CD14-positive monocyte (primary cell): ENCODE results near the gene ABCA7. TPM values are rescaled to one million over a fixed set of nuclear protein-coding genes. Genes with fewer than 3 reads are reported as not detected.

ENCODE experiments used
- DNase-seq, 3 donors: peaks; one replicate each; pipeline ENCODE4 v3.0.0-alpha.2; 2011 to 2022
- H2AFZ ChIP-seq: 2 replicates; pipeline ENCODE4 v1.6.0; 2012; ENCODE audit warnings: mild to moderate bottlenecking, low read depth, low read length, inconsistent platforms; ENCODE audit not compliant: insufficient read depth, poor library complexity, severe bottlenecking
- H3K27ac ChIP-seq, 2 donors: 1 replicate in 1 of 2; 2 replicates in 1 of 2; pipeline ENCODE4 v1.5.1; 2012 to 2013; ENCODE audit warnings: low read length in 2 of 2, control low read depth in 1 of 2, inconsistent platforms in 1 of 2, low read depth in 1 of 2, mild to moderate bottlenecking in 1 of 2
- H3K27me3 ChIP-seq, 2 donors: one replicate each; pipeline versions ENCODE4 v1.6.0 to v1.6.1; 2011 to 2013; ENCODE audit warnings: low read length in 2 of 2; ENCODE audit not compliant: control insufficient read depth in 2 of 2, insufficient read depth in 2 of 2
- H3K36me3 ChIP-seq, 2 donors: replicated peaks in 1 of 2; 1 replicate in 1 of 2; 2 replicates in 1 of 2; pipeline versions ENCODE4 v1.5.1 to v1.6.1; 2012 to 2013; ENCODE audit warnings: low read length in 2 of 2, control low read depth in 1 of 2, inconsistent platforms in 1 of 2, mild to moderate bottlenecking in 1 of 2; ENCODE audit not compliant: insufficient read depth in 2 of 2, control insufficient read depth in 1 of 2
- H3K4me1 ChIP-seq, 2 donors: 1 replicate in 1 of 2; 2 replicates in 1 of 2; pipeline versions ENCODE4 v1.5.1 to v1.6.1; 2012 to 2013; ENCODE audit warnings: low read length in 2 of 2, control low read depth in 1 of 2, inconsistent platforms in 1 of 2, mild to moderate bottlenecking in 1 of 2, moderate library complexity in 1 of 2; ENCODE audit not compliant: insufficient read depth in 2 of 2, control insufficient read depth in 1 of 2
- H3K4me2 ChIP-seq: replicated peaks from 2 replicates; pipeline ENCODE3; 2012; ENCODE audit warnings: low read length, moderate library complexity, mild to moderate bottlenecking; ENCODE audit not compliant: poor library complexity, severe bottlenecking; ENCODE audit errors: extremely low read depth
- H3K4me3 ChIP-seq, 3 experiments: fragments of 200-600 bp in 1 of 3; sonication (generic) in 1 of 3; replicated peaks in 1 of 3; 1 replicate in 2 of 3; 2 replicates in 1 of 3; pipeline ENCODE4 v1.5.1; 2011 to 2013; ENCODE audit warnings: low read length in 3 of 3, mild to moderate bottlenecking in 3 of 3, control low read depth in 2 of 3, low read depth in 2 of 3, inconsistent platforms in 1 of 3, moderate library complexity in 1 of 3
- H3K79me2 ChIP-seq: 2 replicates; pipeline ENCODE4 v1.6.0; 2012; ENCODE audit warnings: mild to moderate bottlenecking, control low read depth, inconsistent platforms, low read length, moderate library complexity; ENCODE audit not compliant: insufficient read depth
- H3K9ac ChIP-seq: 2 replicates; pipeline ENCODE4 v1.6.0; 2017; ENCODE audit warnings: low read length, mild to moderate bottlenecking; ENCODE audit not compliant: insufficient read depth, poor library complexity, severe bottlenecking
- H3K9me3 ChIP-seq, 2 donors: replicated peaks in 1 of 2; 1 replicate in 1 of 2; 2 replicates in 1 of 2; pipeline versions ENCODE4 v1.5.1 to v1.6.1; 2012 to 2013; ENCODE audit warnings: low read length in 2 of 2, control low read depth in 1 of 2; ENCODE audit not compliant: control insufficient read depth in 1 of 2, insufficient read depth in 1 of 2
- H4K20me1 ChIP-seq: 2 replicates; pipeline ENCODE4 v1.6.0; 2012; ENCODE audit warnings: mild to moderate bottlenecking, low read length, control low read depth, moderate library complexity; ENCODE audit not compliant: insufficient read depth
- H3K27ac Mint-ChIP-seq, 7 donors: one replicate each; pipeline ENCODE4 v1.8.0; 2020; ENCODE audit warnings: mild to moderate bottlenecking in 7 of 7, mixed read lengths in 7 of 7, moderate library complexity in 6 of 7, inconsistent platforms in 2 of 7
- H3K27me3 Mint-ChIP-seq, 3 donors: one replicate each; pipeline ENCODE4 v1.8.0; 2021 to 2022; ENCODE audit warnings: low read depth in 3 of 3, mild to moderate bottlenecking in 3 of 3, mixed read lengths in 3 of 3, moderate library complexity in 3 of 3, inconsistent platforms in 1 of 3
- H3K36me3 Mint-ChIP-seq, 2 donors: one replicate each; pipeline ENCODE4 v1.8.0; 2020; ENCODE audit warnings: mixed read lengths in 2 of 2, inconsistent platforms in 1 of 2, mild to moderate bottlenecking in 1 of 2
- H3K4me1 Mint-ChIP-seq: one replicate; pipeline ENCODE4 v1.8.0; 2020; ENCODE audit warnings: mild to moderate bottlenecking, mixed read lengths
- H3K4me3 Mint-ChIP-seq, 2 donors: one replicate each; pipeline ENCODE4 v1.8.0; 2020; ENCODE audit warnings: mild to moderate bottlenecking in 2 of 2, mixed read lengths in 2 of 2, moderate library complexity in 1 of 2
- H3K9me3 Mint-ChIP-seq, 7 donors: one replicate each; pipeline ENCODE4 v1.8.0; 2020 to 2022; ENCODE audit warnings: mixed read lengths in 7 of 7, mild to moderate bottlenecking in 6 of 7, moderate library complexity in 6 of 7, inconsistent platforms in 2 of 7
- whole genome bisulfite sequencing: methylation state at CpG from one replicate; pipeline ENCODE4 v1.1.5; 2013; ENCODE audit warnings: missing lambda C conversion rate; ENCODE audit not compliant: insufficient coverage; 5-methylcytosine and 5-hydroxymethylcytosine counted together
- intact Hi-C, 2 donors: fragments of 100-400 bp; cut with micrococcal nuclease; formaldehyde crosslinking; loops; one replicate each; pipeline versions ENCODE4 v1.15.0 to v1.15.1; 2023
- polyA plus RNA-seq, 3 donors: library from polyadenylated mRNA; depleted of rRNA in 1 of 3; unstranded in 2 of 3; stranded (reverse) in 1 of 3; fragments of 300-500 nt in 2 of 3; fragments of >200 nt in 1 of 3; fragmentation: Illumina TruSeq in 2 of 3; gene quantifications; 1 replicate in 2 of 3; 2 replicates in 1 of 3; pipeline ENCODE4 v1.2.3, GENCODE V29; 2012 to 2021
- TF ChIP-seq, protein P1 (sequence below): fragments of 200-600 bp; IDR thresholded peaks from one replicate; pipeline ENCODE4 v1.8.0; 2022; ENCODE audit warnings: antibody characterized with exemption, mild to moderate bottlenecking

The ABCA7 gene
- polyA plus RNA-seq, 3 donors = 1.7 to 104 (median 7.8) TPM

- no peak overlapping the region for H2AFZ ChIP-seq
- peak; percentile 72 to 80 (median 73) for DNase-seq
- H3K27me3 Mint-ChIP-seq = peaks cover 0 to 3% (median 2%) of the 10 kb centered on the region in 3 donors
- H3K9me3 Mint-ChIP-seq = peaks cover 0 to under 1% (median 0%) of the 10 kb centered on the region in 7 donors
- H3K27ac Mint-ChIP-seq = peak overlapping the region; percentile 92 to 98 (median 93)
- 9% methylated on average over 37 of the region's 45 CpGs for WGBS
- TF ChIP-seq, protein P1, sequence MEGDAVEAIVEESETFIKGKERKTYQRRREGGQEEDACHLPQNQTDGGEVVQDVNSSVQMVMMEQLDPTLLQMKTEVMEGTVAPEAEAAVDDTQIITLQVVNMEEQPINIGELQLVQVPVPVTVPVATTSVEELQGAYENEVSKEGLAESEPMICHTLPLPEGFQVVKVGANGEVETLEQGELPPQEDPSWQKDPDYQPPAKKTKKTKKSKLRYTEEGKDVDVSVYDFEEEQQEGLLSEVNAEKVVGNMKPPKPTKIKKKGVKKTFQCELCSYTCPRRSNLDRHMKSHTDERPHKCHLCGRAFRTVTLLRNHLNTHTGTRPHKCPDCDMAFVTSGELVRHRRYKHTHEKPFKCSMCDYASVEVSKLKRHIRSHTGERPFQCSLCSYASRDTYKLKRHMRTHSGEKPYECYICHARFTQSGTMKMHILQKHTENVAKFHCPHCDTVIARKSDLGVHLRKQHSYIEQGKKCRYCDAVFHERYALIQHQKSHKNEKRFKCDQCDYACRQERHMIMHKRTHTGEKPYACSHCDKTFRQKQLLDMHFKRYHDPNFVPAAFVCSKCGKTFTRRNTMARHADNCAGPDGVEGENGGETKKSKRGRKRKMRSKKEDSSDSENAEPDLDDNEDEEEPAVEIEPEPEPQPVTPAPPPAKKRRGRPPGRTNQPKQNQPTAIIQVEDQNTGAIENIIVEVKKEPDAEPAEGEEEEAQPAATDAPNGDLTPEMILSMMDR = no peak
- H4K20me1 ChIP-seq = peaks cover 75% of the 10 kb centered on the region
- intact Hi-C loops = loop anchor here (1.0 to 5.0 kb wide), 3 partner anchors 9 to 46 kb away; partner anchors contain the start of genes GPX4 (in 2 of the 2), RNU6-2 (in 1 of the 2) and TMEM259 (in 1 of the 2)
- H3K36me3 ChIP-seq = peaks cover 29 to 30% of the 10 kb centered on the region in 2 donors
- peaks cover 69% of the 10 kb centered on the region for H3K79me2 ChIP-seq
- H3K4me3 Mint-ChIP-seq = peak overlapping the region; percentile 90 to 95
- H3K36me3 Mint-ChIP-seq = peaks cover 28 to 45% of the 10 kb centered on the region in 2 donors
- H3K27ac ChIP-seq = peak overlapping the region; percentile 89 to 93
- H3K27me3 ChIP-seq = no peaks in the 10 kb centered on the region
- H3K4me2 ChIP-seq = peak overlapping the region; percentile 99
- peaks cover 73 to 89% of the 10 kb centered on the region in 2 donors for H3K4me1 ChIP-seq
- H3K4me3 ChIP-seq = peak overlapping the region; percentile 93 to 100 (median 98)
- H3K4me1 Mint-ChIP-seq = peaks cover 66% of the 10 kb centered on the region
- no peaks in the 10 kb centered on the region for H3K9me3 ChIP-seq
- H3K9ac ChIP-seq = peak overlapping the region; percentile 97
Observed at GRCh38 chr19:1068009-1069001, 28.4 kb downstream of the ABCA7 start.

- peaks cover 30 to 54% of the 10 kb centered on the region in 2 donors for H3K36me3 Mint-ChIP-seq
- H3K27me3 Mint-ChIP-seq = peaks cover 0 to 3% (median 1%) of the 10 kb centered on the region in 3 donors
- peaks cover 68% of the 10 kb centered on the region for H3K4me1 Mint-ChIP-seq
- Histone ChIP-seq H3K36me3 (peaks cover 38 to 39% of the 10 kb centered on the region in 2 donors), H3K27me3 (no peaks in the 10 kb centered on the region), H3K27ac (peak overlapping the region; percentile 79 to 93), H3K79me2 (peaks cover 78% of the 10 kb centered on the region), H3K9me3 (no peaks in the 10 kb centered on the region), H3K9ac (peak overlapping the region; percentile 97), H3K4me1 (peaks cover 73 to 89% of the 10 kb centered on the region in 2 donors), H3K4me2 (peak overlapping the region; percentile 99), H4K20me1 (peaks cover 76% of the 10 kb centered on the region), H2AFZ (no peak overlapping the region), H3K4me3 (peak overlapping the region; percentile 93 to 100 (median 98))
- H3K4me3 Mint-ChIP-seq = peak overlapping the region; percentile 90
- TF ChIP-seq, protein P1 = no peak
- DNase-seq = peak; percentile 94 to 95 (median 95)
- intact Hi-C loops = loop anchor here (1.0 to 5.0 kb wide), 3 partner anchors 8 to 47 kb away; partner anchors contain the start of genes GPX4 (in 2 of the 2), RNU6-2 (in 1 of the 2) and TMEM259 (in 1 of the 2)
- WGBS = 5% methylated on average over 20 of the region's 25 CpGs
- H3K27ac Mint-ChIP-seq = peak overlapping the region; percentile 92 to 98 (median 92)
- no peaks in the 10 kb centered on the region for H3K9me3 Mint-ChIP-seq
Observed at GRCh38 chr19:1069009-1069779, 29.3 kb downstream of the ABCA7 start.
